HL-60 (cell line): Measurements from ENCODE around the gene IFI6.

Experiments
- DNase-seq, 2 experiments: peaks; one replicate each; pipeline ENCODE4 v3.0.0-alpha.2; 2010 to 2020; ENCODE audit warnings: low read depth in 1 of 2, low spot score in 1 of 2
- H3K27ac ChIP-seq: fragments of 250-450 bp; sonication (Bioruptor Pico); replicated peaks from 2 replicates; pipeline ENCODE4 v1.5.1; 2020; ENCODE audit warnings: mild to moderate bottlenecking, moderate library complexity
- H3K27me3 ChIP-seq: fragments of 250-450 bp; sonication (Bioruptor Pico); 2 replicates; pipeline ENCODE4 v1.5.1; 2021; ENCODE audit warnings: mild to moderate bottlenecking, moderate library complexity; ENCODE audit not compliant: insufficient read depth, poor library complexity, severe bottlenecking
- H3K4me3 ChIP-seq: replicated peaks from 2 replicates; pipeline ENCODE4 v1.5.1; 2011; ENCODE audit warnings: mild to moderate bottlenecking, control low read depth, low read length; ENCODE audit not compliant: insufficient read depth
- GABPA ChIP-seq: IDR thresholded peaks from 2 replicates; pipeline ENCODE4 v1.6.1; 2012; ENCODE audit warnings: low read depth
- POLR2AphosphoS5 ChIP-seq: IDR thresholded peaks from 2 replicates; pipeline ENCODE4 v1.6.1; 2012; ENCODE audit warnings: low read depth
- SPI1 ChIP-seq: IDR thresholded peaks from 2 replicates; pipeline ENCODE4 v1.6.1; 2012; ENCODE audit warnings: low read depth, mild to moderate bottlenecking, borderline replicate concordance
- TF ChIP-seq, protein P1 (sequence below): IDR thresholded peaks from one replicate; pipeline ENCODE4 v1.5.1; 2011; ENCODE audit warnings: low read length, control low read depth, inconsistent platforms; ENCODE audit not compliant: insufficient read depth
- TF ChIP-seq, protein P2 (sequence below): IDR thresholded peaks from 2 replicates; pipeline ENCODE4 v1.6.1; 2012; ENCODE audit warnings: low read depth; ENCODE audit not compliant: insufficient replicate concordance

Gene IFI6

DNA sequence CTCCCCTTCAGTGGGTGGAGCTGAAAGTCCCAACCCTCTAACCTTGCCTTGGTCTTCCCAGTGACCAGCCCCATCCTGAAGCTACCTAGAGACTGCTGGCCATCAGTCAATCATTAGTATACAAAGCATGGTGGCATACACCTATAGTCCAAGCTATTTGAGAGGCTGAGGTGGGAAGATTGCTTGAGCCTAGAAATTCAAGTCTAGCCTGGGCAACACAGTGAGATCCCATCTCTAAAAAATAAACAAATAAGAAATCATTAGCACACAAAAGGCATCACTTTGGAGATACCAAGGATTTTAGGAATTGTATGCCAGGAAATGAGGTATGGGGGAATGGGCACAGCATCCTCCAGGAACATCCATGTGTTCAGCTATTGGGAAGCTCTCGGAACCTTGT, 4.4 kb upstream of the IFI6 start:
- Histone ChIP-seq H3K4me3 (no peak overlapping the region), H3K27ac (no peak overlapping the region), H3K27me3 (no peaks in the 10 kb centered on the region)
- TF ChIP-seq GABPA (no peak), SPI1 (no peak), POLR2AphosphoS5 (no peak)
- TF ChIP-seq, protein P1, sequence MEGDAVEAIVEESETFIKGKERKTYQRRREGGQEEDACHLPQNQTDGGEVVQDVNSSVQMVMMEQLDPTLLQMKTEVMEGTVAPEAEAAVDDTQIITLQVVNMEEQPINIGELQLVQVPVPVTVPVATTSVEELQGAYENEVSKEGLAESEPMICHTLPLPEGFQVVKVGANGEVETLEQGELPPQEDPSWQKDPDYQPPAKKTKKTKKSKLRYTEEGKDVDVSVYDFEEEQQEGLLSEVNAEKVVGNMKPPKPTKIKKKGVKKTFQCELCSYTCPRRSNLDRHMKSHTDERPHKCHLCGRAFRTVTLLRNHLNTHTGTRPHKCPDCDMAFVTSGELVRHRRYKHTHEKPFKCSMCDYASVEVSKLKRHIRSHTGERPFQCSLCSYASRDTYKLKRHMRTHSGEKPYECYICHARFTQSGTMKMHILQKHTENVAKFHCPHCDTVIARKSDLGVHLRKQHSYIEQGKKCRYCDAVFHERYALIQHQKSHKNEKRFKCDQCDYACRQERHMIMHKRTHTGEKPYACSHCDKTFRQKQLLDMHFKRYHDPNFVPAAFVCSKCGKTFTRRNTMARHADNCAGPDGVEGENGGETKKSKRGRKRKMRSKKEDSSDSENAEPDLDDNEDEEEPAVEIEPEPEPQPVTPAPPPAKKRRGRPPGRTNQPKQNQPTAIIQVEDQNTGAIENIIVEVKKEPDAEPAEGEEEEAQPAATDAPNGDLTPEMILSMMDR: no peak
- TF ChIP-seq, protein P2, sequence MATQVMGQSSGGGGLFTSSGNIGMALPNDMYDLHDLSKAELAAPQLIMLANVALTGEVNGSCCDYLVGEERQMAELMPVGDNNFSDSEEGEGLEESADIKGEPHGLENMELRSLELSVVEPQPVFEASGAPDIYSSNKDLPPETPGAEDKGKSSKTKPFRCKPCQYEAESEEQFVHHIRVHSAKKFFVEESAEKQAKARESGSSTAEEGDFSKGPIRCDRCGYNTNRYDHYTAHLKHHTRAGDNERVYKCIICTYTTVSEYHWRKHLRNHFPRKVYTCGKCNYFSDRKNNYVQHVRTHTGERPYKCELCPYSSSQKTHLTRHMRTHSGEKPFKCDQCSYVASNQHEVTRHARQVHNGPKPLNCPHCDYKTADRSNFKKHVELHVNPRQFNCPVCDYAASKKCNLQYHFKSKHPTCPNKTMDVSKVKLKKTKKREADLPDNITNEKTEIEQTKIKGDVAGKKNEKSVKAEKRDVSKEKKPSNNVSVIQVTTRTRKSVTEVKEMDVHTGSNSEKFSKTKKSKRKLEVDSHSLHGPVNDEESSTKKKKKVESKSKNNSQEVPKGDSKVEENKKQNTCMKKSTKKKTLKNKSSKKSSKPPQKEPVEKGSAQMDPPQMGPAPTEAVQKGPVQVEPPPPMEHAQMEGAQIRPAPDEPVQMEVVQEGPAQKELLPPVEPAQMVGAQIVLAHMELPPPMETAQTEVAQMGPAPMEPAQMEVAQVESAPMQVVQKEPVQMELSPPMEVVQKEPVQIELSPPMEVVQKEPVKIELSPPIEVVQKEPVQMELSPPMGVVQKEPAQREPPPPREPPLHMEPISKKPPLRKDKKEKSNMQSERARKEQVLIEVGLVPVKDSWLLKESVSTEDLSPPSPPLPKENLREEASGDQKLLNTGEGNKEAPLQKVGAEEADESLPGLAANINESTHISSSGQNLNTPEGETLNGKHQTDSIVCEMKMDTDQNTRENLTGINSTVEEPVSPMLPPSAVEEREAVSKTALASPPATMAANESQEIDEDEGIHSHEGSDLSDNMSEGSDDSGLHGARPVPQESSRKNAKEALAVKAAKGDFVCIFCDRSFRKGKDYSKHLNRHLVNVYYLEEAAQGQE: no peak
- DNase-seq: no peak

DNA sequence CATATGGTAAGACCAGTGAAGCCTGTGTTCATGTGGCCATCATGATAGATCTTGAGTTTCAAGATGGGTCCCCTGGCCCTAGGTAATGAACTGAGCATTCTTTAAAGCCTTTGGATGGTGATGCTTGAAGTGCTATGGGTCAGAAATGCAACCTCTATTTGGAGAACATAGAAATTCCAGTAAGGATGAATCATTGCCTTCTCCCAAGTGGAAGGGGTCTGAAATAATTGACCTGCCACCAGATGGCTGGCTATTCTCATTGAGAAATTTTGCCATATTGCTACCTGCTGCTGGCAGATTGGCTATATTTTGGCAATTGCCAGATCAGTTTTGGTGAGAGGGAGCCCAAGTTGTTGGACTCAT, 739 bp upstream of the IFI6 start:
- DNase-seq: no peak
- Histone ChIP-seq H3K27me3 (no peaks in the 10 kb centered on the region), H3K27ac (no peak overlapping the region), H3K4me3 (peak overlapping the region; percentile 42; the same call in 1 of the 2 replicates)
- TF ChIP-seq GABPA (no peak), SPI1 (no peak), POLR2AphosphoS5 (no peak)
- TF ChIP-seq, protein P2: no peak
- TF ChIP-seq, protein P1: no peak

DNA sequence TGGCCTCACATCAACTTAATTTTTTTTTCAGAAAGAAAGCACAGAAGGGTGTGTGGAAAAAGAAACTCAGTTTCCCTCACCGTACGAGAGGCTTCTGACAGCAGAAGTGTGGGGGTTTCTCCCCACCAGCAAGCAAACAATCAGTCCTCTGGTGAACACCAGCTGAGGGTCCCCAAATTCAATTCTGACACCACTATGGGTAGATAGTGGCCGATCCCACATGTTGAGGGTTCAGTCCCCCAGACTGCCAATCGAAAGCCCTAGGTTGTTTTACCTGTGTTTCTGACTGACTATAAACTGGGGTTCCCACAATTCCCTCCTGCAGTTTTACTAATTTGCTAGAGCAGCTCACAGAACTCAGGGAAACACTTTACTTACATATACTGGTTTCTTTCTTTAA, 2.1 kb downstream of the IFI6 start:
- TF ChIP-seq, protein P1: no peak
- no peak for TF ChIP-seq GABPA
- no peak for TF ChIP-seq POLR2AphosphoS5
- TF ChIP-seq, protein P2: no peak
- TF ChIP-seq SPI1: no peak
- Histone ChIP-seq H3K27ac (no peak overlapping the region), H3K4me3 (no peak overlapping the region), H3K27me3 (no peaks in the 10 kb centered on the region)
- DNase-seq: no peak
